H9 (cell line): ENCODE measurements around the gene SFR1. TPM values are rescaled to one million over a fixed set of nuclear protein-coding genes. Genes with fewer than 3 reads are reported as not detected.

Experiments used
- DNase-seq: peaks from one replicate; pipeline ENCODE4 v3.0.0-alpha.2; 2017
- H2AFZ ChIP-seq: one replicate; pipeline ENCODE4 v1.6.1; 2013; ENCODE audit warnings: mild to moderate bottlenecking, low read length, control low read depth, moderate library complexity
- H2AK5ac ChIP-seq: 2 replicates; pipeline ENCODE4 v1.6.1; 2013; ENCODE audit warnings: low read length, control low read depth, mixed read lengths; ENCODE audit not compliant: insufficient read length
- H2BK120ac ChIP-seq: one replicate; pipeline ENCODE4 v1.6.1; 2013; ENCODE audit warnings: low read depth, mild to moderate bottlenecking, low read length, control low read depth, inconsistent platforms; ENCODE audit not compliant: poor library complexity, severe bottlenecking
- H2BK12ac ChIP-seq: 2 replicates; pipeline ENCODE4 v1.6.1; 2013; ENCODE audit warnings: low read length, control low read depth, mixed read lengths, low read depth; ENCODE audit not compliant: insufficient read length
- H2BK15ac ChIP-seq: 2 replicates; pipeline ENCODE4 v1.6.1; 2013; ENCODE audit warnings: low read depth, low read length, control low read depth
- H2BK20ac ChIP-seq: one replicate; pipeline ENCODE4 v1.6.1; 2013; ENCODE audit warnings: low read depth, mild to moderate bottlenecking, low read length, control low read depth, inconsistent platforms; ENCODE audit not compliant: poor library complexity, severe bottlenecking
- H2BK5ac ChIP-seq: 2 replicates; pipeline ENCODE4 v1.6.1; 2013; ENCODE audit warnings: low read length, control low read depth, mixed read lengths; ENCODE audit not compliant: insufficient read length
- H3K14ac ChIP-seq: 2 replicates; pipeline ENCODE4 v1.6.1; 2013; ENCODE audit warnings: low read length, control low read depth; ENCODE audit not compliant: insufficient read depth
- H3K18ac ChIP-seq: 2 replicates; pipeline ENCODE4 v1.6.1; 2013; ENCODE audit warnings: low read depth, mild to moderate bottlenecking, mixed read lengths, low read length, control low read depth; ENCODE audit not compliant: insufficient read length
- H3K23ac ChIP-seq: 2 replicates; pipeline ENCODE4 v1.6.1; 2013; ENCODE audit warnings: low read length, control low read depth, mixed read lengths, low read depth; ENCODE audit not compliant: insufficient read length
- H3K23me2 ChIP-seq: 2 replicates; pipeline ENCODE4 v1.6.1; 2013; ENCODE audit warnings: low read depth, mild to moderate bottlenecking, mixed read lengths, low read length, control low read depth; ENCODE audit not compliant: insufficient read length, poor library complexity, severe bottlenecking
- H3K27ac ChIP-seq: 2 replicates; pipeline ENCODE4 v1.5.1; 2013; ENCODE audit warnings: low read length, control low read depth, mixed read lengths, low read depth; ENCODE audit not compliant: insufficient read length
- H3K27me3 ChIP-seq: 2 replicates; pipeline ENCODE4 v1.6.1; 2013; ENCODE audit warnings: low read length, control low read depth, inconsistent platforms; ENCODE audit not compliant: insufficient read depth
- H3K4ac ChIP-seq: 2 replicates; pipeline ENCODE4 v1.6.1; 2013; ENCODE audit warnings: low read depth, mild to moderate bottlenecking, control low read depth, inconsistent platforms, low read length, moderate library complexity
- H3K4me1 ChIP-seq: 2 replicates; pipeline ENCODE4 v1.6.1; 2013; ENCODE audit warnings: low read length, control low read depth, inconsistent platforms; ENCODE audit not compliant: insufficient read depth
- H3K4me2 ChIP-seq: 2 replicates; pipeline ENCODE4 v1.6.1; 2013; ENCODE audit warnings: low read length, control low read depth, mixed read lengths; ENCODE audit not compliant: insufficient read length, insufficient read depth
- H3K56ac ChIP-seq: 2 replicates; pipeline ENCODE4 v1.6.1; 2013; ENCODE audit warnings: low read depth, mild to moderate bottlenecking, mixed read lengths, low read length, control low read depth; ENCODE audit not compliant: insufficient read length
- H3K79me1 ChIP-seq: 2 replicates; pipeline ENCODE4 v1.6.1; 2013; ENCODE audit warnings: low read depth, mild to moderate bottlenecking, moderate library complexity, low read length, control low read depth, inconsistent platforms; ENCODE audit not compliant: insufficient read depth, poor library complexity, severe bottlenecking
- H3K79me2 ChIP-seq: 2 replicates; pipeline ENCODE4 v1.6.1; 2013; ENCODE audit warnings: low read length, control low read depth, inconsistent platforms; ENCODE audit not compliant: insufficient read depth
- H3K9ac ChIP-seq: 2 replicates; pipeline ENCODE4 v1.6.1; 2013; ENCODE audit warnings: low read length, control low read depth, mixed read lengths; ENCODE audit not compliant: insufficient read length; ENCODE audit errors: extremely low read depth
- H3K9me3 ChIP-seq: one replicate; pipeline ENCODE4 v1.6.1; 2013; ENCODE audit warnings: low read depth, low read length, inconsistent platforms; ENCODE audit not compliant: control insufficient read depth
- H3T11ph ChIP-seq: one replicate; pipeline ENCODE4 v1.6.1; 2013; ENCODE audit warnings: mild to moderate bottlenecking, low read length, control low read depth, inconsistent platforms
- H4K20me1 ChIP-seq: one replicate; pipeline ENCODE4 v1.6.1; 2013; ENCODE audit not compliant: control insufficient read depth, insufficient read length, insufficient read depth
- H4K5ac ChIP-seq: 2 replicates; pipeline ENCODE4 v1.6.1; 2013; ENCODE audit warnings: low read depth, mild to moderate bottlenecking, mixed read lengths, low read length, control low read depth; ENCODE audit not compliant: insufficient read length
- H4K8ac ChIP-seq: replicated peaks from 2 replicates; pipeline ENCODE4 v1.6.1; 2013; ENCODE audit warnings: low read length, control low read depth, mixed read lengths, low read depth; ENCODE audit not compliant: insufficient read length
- H4K91ac ChIP-seq: 2 replicates; pipeline ENCODE4 v1.6.1; 2013; ENCODE audit warnings: low read depth, mild to moderate bottlenecking, moderate library complexity, mixed read lengths, low read length, control low read depth; ENCODE audit not compliant: insufficient read length
- H3K27ac Mint-ChIP-seq, 3 experiments: 2 replicates in 2 of 3; 3 replicates in 1 of 3; pipeline ENCODE4 v1.8.0; 2020 to 2021; ENCODE audit warnings: mixed read lengths in 3 of 3, mild to moderate bottlenecking in 1 of 3, moderate library complexity in 1 of 3
- H3K27me3 Mint-ChIP-seq: 2 replicates; pipeline ENCODE4 v1.8.0; 2021; ENCODE audit warnings: low read depth, mild to moderate bottlenecking, moderate library complexity, mixed read lengths
- H3K36me3 Mint-ChIP-seq, 3 experiments: 2 replicates in 2 of 3; 3 replicates in 1 of 3; pipeline ENCODE4 v1.8.0; 2020 to 2021; ENCODE audit warnings: low read depth in 3 of 3, mixed read lengths in 3 of 3; ENCODE audit not compliant: insufficient read depth in 1 of 3
- H3K4me1 Mint-ChIP-seq, 2 experiments: 2 replicates each; pipeline ENCODE4 v1.8.0; 2020; ENCODE audit warnings: mixed read lengths in 2 of 2
- H3K4me3 Mint-ChIP-seq, 2 experiments: 2 replicates in 1 of 2; 3 replicates in 1 of 2; pipeline ENCODE4 v1.8.0; 2020 to 2021; ENCODE audit warnings: mild to moderate bottlenecking in 2 of 2, mixed read lengths in 2 of 2, moderate library complexity in 1 of 2
- H3K9me3 Mint-ChIP-seq, 2 experiments: 2 replicates in 1 of 2; 3 replicates in 1 of 2; pipeline ENCODE4 v1.8.0; 2020; ENCODE audit warnings: mild to moderate bottlenecking in 2 of 2, mixed read lengths in 2 of 2, moderate library complexity in 1 of 2
- WGBS: extraction: QIAGEN DNeasy Blood & Tissue Kit; methylation state at CpG from one replicate; pipeline ENCODE4 v1.1.7; 2013; ENCODE audit warnings: missing lambda C conversion rate, low lambda C conversion rate, mixed read lengths; ENCODE audit not compliant: insufficient read length; ENCODE audit errors: extremely low coverage; 5-methylcytosine and 5-hydroxymethylcytosine counted together
- total RNA-seq: library from RNA; stranded (reverse); gene quantifications from 2 replicates; pipeline ENCODE4 v1.2.1, GENCODE V29; 2021
- TF ChIP-seq, protein P1 (sequence below): fragments of 200-600 bp; sonication (generic); conservative IDR thresholded peaks from 3 replicates; pipeline ENCODE4 v1.8.0; 2021; ENCODE audit warnings: antibody characterized with exemption, mild to moderate bottlenecking

Gene SFR1
- total RNA-seq, 1 experiment from 2014 or later = 6.5 TPM

DNA sequence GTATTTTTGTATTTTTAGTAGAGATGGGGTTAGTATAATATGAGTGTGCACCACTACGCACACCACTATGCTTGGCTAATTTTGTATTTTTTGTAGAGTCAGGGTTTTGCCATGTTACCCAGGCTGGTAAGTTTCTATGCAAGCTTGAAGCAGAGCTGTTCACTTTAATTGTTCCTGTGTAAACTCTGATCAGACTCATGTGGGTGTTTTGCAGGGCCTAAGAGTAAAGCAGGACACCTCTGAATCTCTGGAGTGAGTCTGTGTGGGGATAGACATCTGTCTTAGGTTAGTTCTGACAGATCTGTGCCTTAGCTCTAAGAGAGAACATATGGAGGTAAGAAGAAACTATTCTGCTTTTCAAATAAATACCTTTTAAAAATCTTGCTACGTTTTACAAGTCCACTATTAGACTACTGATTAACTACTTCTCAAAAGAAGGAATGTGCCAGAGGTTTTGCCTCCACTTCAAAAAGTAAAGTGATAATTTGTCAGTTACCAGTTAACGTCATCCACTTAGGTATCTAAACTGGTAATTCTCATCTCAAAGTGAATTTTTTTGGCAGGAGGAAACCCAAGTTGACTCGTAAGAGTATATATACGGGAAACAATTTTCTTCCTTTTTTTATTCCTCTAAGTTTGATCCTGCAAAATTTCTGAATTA is 37.4 kb upstream of the SFR1 start:
- no peak overlapping the region for H3T11ph ChIP-seq
- no peaks in the 10 kb centered on the region for H3K9me3 Mint-ChIP-seq
- no peak overlapping the region for H3K9ac ChIP-seq
- WGBS = no CpG with 5 or more reads among the region's 5 CpGs
- no peak overlapping the region for H3K14ac ChIP-seq
- H3K4me1 ChIP-seq = no peaks in the 10 kb centered on the region
- no peaks in the 10 kb centered on the region for H3K9me3 ChIP-seq
- H3K79me1 ChIP-seq = no peaks in the 10 kb centered on the region
- H3K36me3 Mint-ChIP-seq = no peaks in the 10 kb centered on the region
- H2AK5ac ChIP-seq = no peak overlapping the region
- H3K23ac ChIP-seq = no peak overlapping the region
- H3K27ac ChIP-seq = no peak overlapping the region
- no peak overlapping the region for H3K4me3 Mint-ChIP-seq
- DNase-seq = no peak
- no peaks in the 10 kb centered on the region for H3K27me3 ChIP-seq
- H4K8ac ChIP-seq = no peak overlapping the region
- no peak overlapping the region for H3K27ac Mint-ChIP-seq
- H3K4ac ChIP-seq = no peak overlapping the region
- H4K91ac ChIP-seq = no peak overlapping the region
- no peak overlapping the region for H4K5ac ChIP-seq
- H3K79me2 ChIP-seq = no peaks in the 10 kb centered on the region
- no peak overlapping the region for H2BK120ac ChIP-seq
- no peak overlapping the region for H3K56ac ChIP-seq
- H2BK5ac ChIP-seq = no peak overlapping the region
- H3K4me2 ChIP-seq = no peak overlapping the region
- H2AFZ ChIP-seq = no peak overlapping the region
- H2BK20ac ChIP-seq = no peak overlapping the region
- H3K4me1 Mint-ChIP-seq = peaks cover 27 to 28% of the 10 kb centered on the region in 2 experiments
- TF ChIP-seq, protein P1, sequence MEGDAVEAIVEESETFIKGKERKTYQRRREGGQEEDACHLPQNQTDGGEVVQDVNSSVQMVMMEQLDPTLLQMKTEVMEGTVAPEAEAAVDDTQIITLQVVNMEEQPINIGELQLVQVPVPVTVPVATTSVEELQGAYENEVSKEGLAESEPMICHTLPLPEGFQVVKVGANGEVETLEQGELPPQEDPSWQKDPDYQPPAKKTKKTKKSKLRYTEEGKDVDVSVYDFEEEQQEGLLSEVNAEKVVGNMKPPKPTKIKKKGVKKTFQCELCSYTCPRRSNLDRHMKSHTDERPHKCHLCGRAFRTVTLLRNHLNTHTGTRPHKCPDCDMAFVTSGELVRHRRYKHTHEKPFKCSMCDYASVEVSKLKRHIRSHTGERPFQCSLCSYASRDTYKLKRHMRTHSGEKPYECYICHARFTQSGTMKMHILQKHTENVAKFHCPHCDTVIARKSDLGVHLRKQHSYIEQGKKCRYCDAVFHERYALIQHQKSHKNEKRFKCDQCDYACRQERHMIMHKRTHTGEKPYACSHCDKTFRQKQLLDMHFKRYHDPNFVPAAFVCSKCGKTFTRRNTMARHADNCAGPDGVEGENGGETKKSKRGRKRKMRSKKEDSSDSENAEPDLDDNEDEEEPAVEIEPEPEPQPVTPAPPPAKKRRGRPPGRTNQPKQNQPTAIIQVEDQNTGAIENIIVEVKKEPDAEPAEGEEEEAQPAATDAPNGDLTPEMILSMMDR = no peak
- H3K18ac ChIP-seq = no peak overlapping the region
- no peaks in the 10 kb centered on the region for H4K20me1 ChIP-seq
- H3K23me2 ChIP-seq = no peaks in the 10 kb centered on the region
- no peak overlapping the region for H2BK15ac ChIP-seq
- no peaks in the 10 kb centered on the region; the same call in 1 of the 2 replicates for H3K27me3 Mint-ChIP-seq
- H2BK12ac ChIP-seq = no peak overlapping the region
